Liver (tissue), 9 donors: ENCODE results near the gene LYRM4. TPM values are rescaled to one million over a fixed set of nuclear protein-coding genes. Genes with fewer than 3 reads are reported as not detected.
A peak's percentile ranks its signal among the peaks of the same experiment; 100 is the strongest.

Source experiments
- DNase-seq: peaks from one replicate; pipeline ENCODE4 v3.0.0-alpha.2; 2017; ENCODE audit warnings: low spot score
- H3K27ac ChIP-seq, 2 donors: one replicate each; pipeline ENCODE4 v1.7.0; 2013; ENCODE audit warnings: inconsistent platforms in 2 of 2, low read length in 2 of 2, control low read depth in 1 of 2, low read depth in 1 of 2, mild to moderate bottlenecking in 1 of 2
- H3K27me3 ChIP-seq, 4 donors: one replicate each; pipeline versions ENCODE4 v1.6.1 to v1.7.0; 2013; ENCODE audit warnings: low read length in 3 of 4, inconsistent platforms in 1 of 4, mild to moderate bottlenecking in 1 of 4, moderate library complexity in 1 of 4; ENCODE audit not compliant: control insufficient read depth in 4 of 4, insufficient read depth in 4 of 4
- H3K36me3 ChIP-seq, 4 donors: one replicate each; pipeline versions ENCODE4 v1.6.1 to v1.7.0; 2013; ENCODE audit warnings: low read length in 3 of 4, mild to moderate bottlenecking in 3 of 4, low read depth in 1 of 4, moderate library complexity in 1 of 4; ENCODE audit not compliant: control insufficient read depth in 4 of 4, insufficient read depth in 3 of 4
- H3K4me1 ChIP-seq, 4 donors: one replicate each; pipeline versions ENCODE4 v1.6.1 to v1.7.0; 2013; ENCODE audit warnings: low read length in 3 of 4, mild to moderate bottlenecking in 3 of 4, moderate library complexity in 1 of 4; ENCODE audit not compliant: control insufficient read depth in 4 of 4, insufficient read depth in 4 of 4
- H3K4me3 ChIP-seq, 3 donors: one replicate each; pipeline versions ENCODE4 v1.6.1 to v1.7.0; 2013; ENCODE audit warnings: low read length in 3 of 3, control low read depth in 1 of 3, low read depth in 1 of 3, mild to moderate bottlenecking in 1 of 3
- H3K9ac ChIP-seq, 2 donors: one replicate each; pipeline ENCODE4 v1.7.0; 2013; ENCODE audit warnings: low read length in 2 of 2, mild to moderate bottlenecking in 2 of 2, moderate library complexity in 2 of 2, control low read depth in 1 of 2, low read depth in 1 of 2
- H3K9me3 ChIP-seq, 4 donors: one replicate each; pipeline versions ENCODE4 v1.6.1 to v1.7.0; 2013; ENCODE audit warnings: low read length in 3 of 4; ENCODE audit not compliant: control insufficient read depth in 4 of 4
- EGR1 ChIP-seq, 2 donors: IDR thresholded peaks; 2 replicates each; pipeline ENCODE4 v1.6.1; 2016 to 2018; ENCODE audit warnings: antibody characterized with exemption in 2 of 2, low read depth in 2 of 2
- FOXA1 ChIP-seq: IDR thresholded peaks from 2 replicates; pipeline ENCODE4 v1.6.1; 2016; ENCODE audit warnings: antibody characterized with exemption
- FOXA2 ChIP-seq: IDR thresholded peaks from 2 replicates; pipeline ENCODE4 v1.6.1; 2016; ENCODE audit warnings: antibody characterized with exemption
- HNF4A ChIP-seq, 2 donors: conservative IDR thresholded peaks; 2 replicates each; pipeline ENCODE4 v1.6.1; 2016; ENCODE audit warnings: antibody characterized with exemption in 2 of 2, mild to moderate bottlenecking in 2 of 2
- HNF4G ChIP-seq: IDR thresholded peaks from 2 replicates; pipeline ENCODE4 v1.6.1; 2016; ENCODE audit warnings: antibody characterized with exemption
- JUND ChIP-seq, 2 donors: IDR thresholded peaks; 2 replicates each; pipeline ENCODE4 v1.6.1; 2016; ENCODE audit warnings: antibody characterized with exemption in 2 of 2
- NR2F2 ChIP-seq: IDR thresholded peaks from 2 replicates; pipeline ENCODE4 v1.6.1; 2016; ENCODE audit warnings: antibody characterized with exemption
- RAD21 ChIP-seq, 2 donors: IDR thresholded peaks; 2 replicates each; pipeline ENCODE4 v1.6.1; 2016; ENCODE audit warnings: antibody characterized with exemption in 2 of 2, mild to moderate bottlenecking in 2 of 2
- RXRA ChIP-seq, 2 donors: IDR thresholded peaks; 2 replicates each; pipeline ENCODE4 v1.6.1; 2017 to 2018; ENCODE audit warnings: antibody characterized with exemption in 2 of 2, mild to moderate bottlenecking in 1 of 2
- SP1 ChIP-seq: IDR thresholded peaks from 2 replicates; pipeline ENCODE4 v1.6.1; 2018; ENCODE audit warnings: antibody characterized with exemption, mild to moderate bottlenecking
- TAF1 ChIP-seq: conservative IDR thresholded peaks from 2 replicates; pipeline ENCODE4 v1.6.1; 2016; ENCODE audit warnings: antibody characterized with exemption, mild to moderate bottlenecking
- WGBS: extraction: QIAGEN DNeasy Blood & Tissue Kit; methylation state at CpG from one replicate; pipeline ENCODE4 v1.1.7; 2013; 5-methylcytosine and 5-hydroxymethylcytosine counted together
- polyA plus RNA-seq, 2 donors: library from polyadenylated mRNA; stranded (reverse) in 1 of 2; unstranded in 1 of 2; fragments of 200-250 nt in 1 of 2; fragments of >200 nt in 1 of 2; fragmentation: Nextera tagmentation in 1 of 2; extraction: Ambion mirVana in 1 of 2; gene quantifications; one replicate each; pipeline versions ENCODE4 v1.2.1 to v1.2.3, GENCODE V29; 2013 to 2015
- total RNA-seq, 2 donors: library from RNA; depleted of rRNA; stranded (reverse); fragments of >200 nt; gene quantifications; one replicate each; pipeline ENCODE4 v1.2.3, GENCODE V29; 2014
- TF ChIP-seq, protein P1 (sequence below): fragments of 150-350 bp; IDR thresholded peaks from 2 replicates; pipeline ENCODE4 v1.5.1; 2017; ENCODE audit warnings: improper control_type of control experiment, low read depth, low read length; ENCODE audit not compliant: missing input control
- TF ChIP-seq, protein P2 (sequence below): IDR thresholded peaks from 2 replicates; pipeline ENCODE4 v1.6.1; 2016; ENCODE audit warnings: antibody characterized with exemption
- TF ChIP-seq, protein P3 (sequence below): IDR thresholded peaks from 2 replicates; pipeline ENCODE4 v1.6.1; 2016; ENCODE audit warnings: antibody characterized with exemption, mild to moderate bottlenecking
- TF ChIP-seq, protein P4 (sequence below): IDR thresholded peaks from 2 replicates; pipeline ENCODE4 v1.6.1; 2016; ENCODE audit warnings: antibody characterized with exemption
- donor health status: healthy.
- donor health status: healthy.
- donor health status: healthy.
- donor health status: healthy.
- donor health status: healthy.

LYRM4 gene
- total and polyA plus RNA-seq, 4 donors, result 4.4 to 13.1 (median 6.5) TPM

DNA sequence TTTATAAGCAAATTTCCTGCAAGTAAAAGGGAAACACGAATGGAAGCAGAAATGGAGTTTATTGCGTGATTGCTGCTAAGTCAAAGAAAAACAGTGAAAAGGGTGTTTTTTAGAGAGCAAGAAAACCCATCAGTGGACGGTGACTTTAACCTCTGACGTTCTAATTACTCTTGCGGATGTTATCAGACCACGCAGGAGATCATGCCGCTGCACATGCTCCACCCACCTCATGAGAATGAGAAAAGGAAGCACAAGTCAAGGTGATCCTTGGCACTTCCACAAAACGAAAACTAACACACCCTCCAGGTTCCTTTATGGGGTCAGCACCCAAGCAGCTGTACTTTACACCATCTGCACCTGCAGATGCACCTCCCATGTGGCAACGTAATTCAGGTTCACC is 45.0 kb downstream of the LYRM4 start (continued):
- TF ChIP-seq, protein P1, sequence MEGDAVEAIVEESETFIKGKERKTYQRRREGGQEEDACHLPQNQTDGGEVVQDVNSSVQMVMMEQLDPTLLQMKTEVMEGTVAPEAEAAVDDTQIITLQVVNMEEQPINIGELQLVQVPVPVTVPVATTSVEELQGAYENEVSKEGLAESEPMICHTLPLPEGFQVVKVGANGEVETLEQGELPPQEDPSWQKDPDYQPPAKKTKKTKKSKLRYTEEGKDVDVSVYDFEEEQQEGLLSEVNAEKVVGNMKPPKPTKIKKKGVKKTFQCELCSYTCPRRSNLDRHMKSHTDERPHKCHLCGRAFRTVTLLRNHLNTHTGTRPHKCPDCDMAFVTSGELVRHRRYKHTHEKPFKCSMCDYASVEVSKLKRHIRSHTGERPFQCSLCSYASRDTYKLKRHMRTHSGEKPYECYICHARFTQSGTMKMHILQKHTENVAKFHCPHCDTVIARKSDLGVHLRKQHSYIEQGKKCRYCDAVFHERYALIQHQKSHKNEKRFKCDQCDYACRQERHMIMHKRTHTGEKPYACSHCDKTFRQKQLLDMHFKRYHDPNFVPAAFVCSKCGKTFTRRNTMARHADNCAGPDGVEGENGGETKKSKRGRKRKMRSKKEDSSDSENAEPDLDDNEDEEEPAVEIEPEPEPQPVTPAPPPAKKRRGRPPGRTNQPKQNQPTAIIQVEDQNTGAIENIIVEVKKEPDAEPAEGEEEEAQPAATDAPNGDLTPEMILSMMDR, result no peak

DNA sequence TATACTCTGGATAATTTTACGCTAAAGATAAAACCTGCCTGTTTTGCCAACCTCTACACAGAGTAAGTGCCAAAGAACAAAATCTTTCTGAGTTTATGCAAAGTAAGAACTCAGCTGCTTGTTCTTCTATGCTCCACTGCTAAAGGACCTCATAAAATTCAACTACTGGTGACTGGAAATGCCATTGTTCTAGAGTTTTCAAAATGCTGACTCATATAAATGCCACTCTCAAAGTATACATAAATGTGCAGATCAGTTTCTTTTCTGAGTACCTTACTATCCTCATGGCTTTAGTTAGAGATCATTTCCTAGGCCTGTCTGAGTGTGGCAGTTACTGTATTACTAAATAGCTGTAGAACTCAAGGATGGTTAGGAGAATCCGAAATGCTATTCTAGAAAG is 45.6 kb downstream of the LYRM4 start:
- Histone ChIP-seq H3K9me3 (no peaks in the 10 kb centered on the region), H3K27me3 (no peaks in the 10 kb centered on the region), H3K4me3 (no peak overlapping the region), H3K4me1 (no peaks in the 10 kb centered on the region), H3K27ac (no peak overlapping the region), H3K9ac (no peak overlapping the region), H3K36me3 (peaks cover 0 to 4% (median 0%) of the 10 kb centered on the region in 4 donors)
- no peak for DNase-seq
- WGBS, result 93% methylated on average over 2 of the region's 2 CpGs
- TF ChIP-seq RXRA (IDR thresholded peaks at IDR 0.05), result no peak
- TF ChIP-seq HNF4A (conservative IDR thresholded peaks at IDR 0.05), result no peak
- TF ChIP-seq SP1, result no peak
- TF ChIP-seq, protein P2, sequence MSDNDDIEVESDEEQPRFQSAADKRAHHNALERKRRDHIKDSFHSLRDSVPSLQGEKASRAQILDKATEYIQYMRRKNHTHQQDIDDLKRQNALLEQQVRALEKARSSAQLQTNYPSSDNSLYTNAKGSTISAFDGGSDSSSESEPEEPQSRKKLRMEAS, result no peak
- no peak for TF ChIP-seq JUND (IDR thresholded peaks at IDR 0.05)
- no peak for TF ChIP-seq FOXA1
- no peak for TF ChIP-seq TAF1
- TF ChIP-seq EGR1 (IDR thresholded peaks at IDR 0.05; ENCODE audit: low read depth in 2 of 2), result no peak
- no peak for TF ChIP-seq HNF4G
- TF ChIP-seq FOXA2, result no peak
- TF ChIP-seq, protein P3, sequence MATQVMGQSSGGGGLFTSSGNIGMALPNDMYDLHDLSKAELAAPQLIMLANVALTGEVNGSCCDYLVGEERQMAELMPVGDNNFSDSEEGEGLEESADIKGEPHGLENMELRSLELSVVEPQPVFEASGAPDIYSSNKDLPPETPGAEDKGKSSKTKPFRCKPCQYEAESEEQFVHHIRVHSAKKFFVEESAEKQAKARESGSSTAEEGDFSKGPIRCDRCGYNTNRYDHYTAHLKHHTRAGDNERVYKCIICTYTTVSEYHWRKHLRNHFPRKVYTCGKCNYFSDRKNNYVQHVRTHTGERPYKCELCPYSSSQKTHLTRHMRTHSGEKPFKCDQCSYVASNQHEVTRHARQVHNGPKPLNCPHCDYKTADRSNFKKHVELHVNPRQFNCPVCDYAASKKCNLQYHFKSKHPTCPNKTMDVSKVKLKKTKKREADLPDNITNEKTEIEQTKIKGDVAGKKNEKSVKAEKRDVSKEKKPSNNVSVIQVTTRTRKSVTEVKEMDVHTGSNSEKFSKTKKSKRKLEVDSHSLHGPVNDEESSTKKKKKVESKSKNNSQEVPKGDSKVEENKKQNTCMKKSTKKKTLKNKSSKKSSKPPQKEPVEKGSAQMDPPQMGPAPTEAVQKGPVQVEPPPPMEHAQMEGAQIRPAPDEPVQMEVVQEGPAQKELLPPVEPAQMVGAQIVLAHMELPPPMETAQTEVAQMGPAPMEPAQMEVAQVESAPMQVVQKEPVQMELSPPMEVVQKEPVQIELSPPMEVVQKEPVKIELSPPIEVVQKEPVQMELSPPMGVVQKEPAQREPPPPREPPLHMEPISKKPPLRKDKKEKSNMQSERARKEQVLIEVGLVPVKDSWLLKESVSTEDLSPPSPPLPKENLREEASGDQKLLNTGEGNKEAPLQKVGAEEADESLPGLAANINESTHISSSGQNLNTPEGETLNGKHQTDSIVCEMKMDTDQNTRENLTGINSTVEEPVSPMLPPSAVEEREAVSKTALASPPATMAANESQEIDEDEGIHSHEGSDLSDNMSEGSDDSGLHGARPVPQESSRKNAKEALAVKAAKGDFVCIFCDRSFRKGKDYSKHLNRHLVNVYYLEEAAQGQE, result no peak
- no peak for TF ChIP-seq NR2F2
- TF ChIP-seq, protein P4, sequence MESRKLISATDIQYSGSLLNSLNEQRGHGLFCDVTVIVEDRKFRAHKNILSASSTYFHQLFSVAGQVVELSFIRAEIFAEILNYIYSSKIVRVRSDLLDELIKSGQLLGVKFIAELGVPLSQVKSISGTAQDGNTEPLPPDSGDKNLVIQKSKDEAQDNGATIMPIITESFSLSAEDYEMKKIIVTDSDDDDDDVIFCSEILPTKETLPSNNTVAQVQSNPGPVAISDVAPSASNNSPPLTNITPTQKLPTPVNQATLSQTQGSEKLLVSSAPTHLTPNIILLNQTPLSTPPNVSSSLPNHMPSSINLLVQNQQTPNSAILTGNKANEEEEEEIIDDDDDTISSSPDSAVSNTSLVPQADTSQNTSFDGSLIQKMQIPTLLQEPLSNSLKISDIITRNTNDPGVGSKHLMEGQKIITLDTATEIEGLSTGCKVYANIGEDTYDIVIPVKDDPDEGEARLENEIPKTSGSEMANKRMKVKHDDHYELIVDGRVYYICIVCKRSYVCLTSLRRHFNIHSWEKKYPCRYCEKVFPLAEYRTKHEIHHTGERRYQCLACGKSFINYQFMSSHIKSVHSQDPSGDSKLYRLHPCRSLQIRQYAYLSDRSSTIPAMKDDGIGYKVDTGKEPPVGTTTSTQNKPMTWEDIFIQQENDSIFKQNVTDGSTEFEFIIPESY, result no peak

DNA sequence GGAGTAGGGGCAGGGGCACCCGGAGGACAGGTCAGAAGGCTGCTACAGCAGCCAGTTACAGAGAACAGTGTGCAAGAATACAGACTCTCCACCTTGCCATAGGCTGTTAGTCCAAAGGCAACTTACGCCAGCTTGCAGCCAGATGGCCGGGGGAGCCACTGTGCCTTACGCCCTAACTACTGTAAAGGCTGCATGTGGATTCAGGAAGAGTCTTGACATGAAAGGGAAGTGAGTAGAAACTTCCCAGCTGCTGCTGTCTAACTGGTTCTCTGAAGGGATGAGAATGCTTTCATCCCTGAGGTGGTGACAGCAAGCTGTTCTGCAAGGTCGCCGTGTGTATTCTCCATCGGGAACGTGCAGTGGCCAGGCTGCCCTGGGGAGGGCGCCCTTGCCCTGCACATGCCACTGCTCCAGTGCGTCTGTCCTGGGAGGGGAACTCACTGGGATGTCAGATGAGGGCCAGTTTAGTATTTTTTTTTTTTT is 46.1 kb downstream of the LYRM4 start:
- Histone ChIP-seq H3K36me3 (peaks cover 0 to 4% (median 0%) of the 10 kb centered on the region in 4 donors), H3K27ac (no peak overlapping the region), H3K4me1 (no peaks in the 10 kb centered on the region), H3K9me3 (no peaks in the 10 kb centered on the region), H3K27me3 (no peaks in the 10 kb centered on the region), H3K4me3 (no peak overlapping the region), H3K9ac (no peak overlapping the region)
- WGBS, result 80% methylated on average over 10 of the region's 10 CpGs
- TF ChIP-seq, protein P1, result peak; percentile 28
- TF ChIP-seq FOXA1 (no peak), EGR1 (IDR thresholded peaks at IDR 0.05; ENCODE audit: low read depth in 2 of 2) (no peak), RAD21 (IDR thresholded peaks at IDR 0.05) (peak; percentile 67 to 80)
- TF ChIP-seq, protein P2, result no peak
- DNase-seq, result peak; percentile 56
